NOMO-1 treated with DMSO at 0.1 percent for 48 hours (cell line): ENCODE results near the gene KRTAP5-2.
"Not testable (repeated sequence)": the region's sequence is repeated elsewhere in the genome, so short reads cannot be mapped to it uniquely, and the experiment has no call there.

Source experiments
- DNase-seq: peaks from one replicate; lab custom pipeline; 2025; ENCODE audit not compliant: unreplicated experiment; lab: John Stamatoyannopoulos, UW

The KRTAP5-2 gene

DNA sequence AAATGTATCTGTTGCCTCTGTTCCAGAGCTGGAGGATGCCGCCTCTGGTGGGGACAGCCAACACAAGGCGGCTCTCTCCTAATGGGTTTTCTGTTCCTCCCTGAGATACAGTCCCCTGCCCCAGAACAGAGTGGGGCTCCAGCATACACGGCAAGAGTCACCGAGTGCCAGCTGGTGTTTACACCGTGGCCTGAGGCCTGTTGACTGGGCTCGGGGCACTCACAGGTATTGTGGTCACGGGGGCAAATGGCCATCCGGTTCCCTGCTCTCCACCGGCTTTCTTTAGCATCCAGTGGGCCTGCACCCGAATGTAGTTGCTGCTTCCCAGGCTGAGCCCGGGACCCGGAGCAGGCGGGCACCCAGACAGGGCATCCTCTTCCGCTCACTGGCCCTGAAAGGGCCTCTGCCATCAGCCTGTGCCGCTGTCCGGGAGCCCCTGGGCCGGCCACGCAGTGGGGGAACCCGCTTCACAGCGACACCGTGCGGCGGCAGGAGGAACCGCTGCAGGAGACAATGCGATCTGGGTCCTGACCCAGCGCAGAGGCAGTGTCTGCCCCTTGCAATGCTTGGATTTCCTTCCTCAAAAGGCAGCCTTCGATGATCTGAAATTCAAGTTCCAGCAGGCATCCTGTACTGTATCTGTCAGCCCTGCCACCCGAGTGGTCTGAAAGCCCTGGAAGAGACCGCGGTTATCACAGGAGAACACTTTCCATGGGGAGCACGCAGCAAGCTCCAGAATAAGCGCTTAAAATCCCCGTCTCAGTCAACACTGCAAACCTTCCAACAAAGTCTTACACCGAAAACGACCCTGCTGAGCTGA is 30.6 kb upstream of the KRTAP5-2 start:
- DNase-seq, result peak; percentile 49

DNA sequence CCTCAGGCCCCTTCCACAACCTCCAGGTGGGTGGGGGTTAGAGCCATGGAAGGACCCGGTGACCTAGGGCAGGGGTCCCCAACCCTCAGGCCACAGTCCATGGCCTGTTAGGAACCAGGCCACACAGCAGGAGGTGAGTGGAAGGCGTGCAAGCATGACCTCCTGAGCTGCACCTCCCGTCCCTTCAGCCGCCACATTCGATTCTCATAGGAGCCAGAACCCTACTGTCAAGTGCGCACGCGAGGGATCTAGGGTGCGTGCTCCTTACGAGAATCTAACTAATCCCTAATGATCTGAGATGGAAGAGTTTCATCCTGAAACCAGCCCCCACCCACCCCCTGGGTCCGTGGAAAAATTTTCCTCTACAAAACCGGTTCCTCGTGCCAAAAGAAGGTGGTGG is 27.4 kb upstream of the KRTAP5-2 start:
- DNase-seq, result no peak

DNA sequence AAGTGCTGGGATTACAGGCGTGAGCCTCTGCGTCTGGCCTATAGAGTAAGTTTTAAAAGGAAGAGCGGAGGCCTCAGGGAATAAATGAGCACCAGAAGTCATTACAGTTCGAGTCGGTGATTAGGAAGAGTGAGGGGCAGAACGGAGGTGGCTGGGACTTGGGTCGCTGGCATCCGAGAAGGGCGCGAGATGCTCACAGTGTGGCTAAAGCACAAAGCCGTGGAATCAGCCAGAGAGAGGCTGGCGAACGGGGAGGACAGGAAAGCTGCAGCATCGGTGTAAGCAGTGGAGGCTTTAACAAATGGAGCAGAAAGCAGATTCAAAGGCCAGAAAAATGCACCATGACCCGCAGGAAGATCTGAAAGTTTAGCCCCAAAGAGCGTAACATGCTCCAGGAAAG is 26.5 kb upstream of the KRTAP5-2 start:
- no peak for DNase-seq

DNA sequence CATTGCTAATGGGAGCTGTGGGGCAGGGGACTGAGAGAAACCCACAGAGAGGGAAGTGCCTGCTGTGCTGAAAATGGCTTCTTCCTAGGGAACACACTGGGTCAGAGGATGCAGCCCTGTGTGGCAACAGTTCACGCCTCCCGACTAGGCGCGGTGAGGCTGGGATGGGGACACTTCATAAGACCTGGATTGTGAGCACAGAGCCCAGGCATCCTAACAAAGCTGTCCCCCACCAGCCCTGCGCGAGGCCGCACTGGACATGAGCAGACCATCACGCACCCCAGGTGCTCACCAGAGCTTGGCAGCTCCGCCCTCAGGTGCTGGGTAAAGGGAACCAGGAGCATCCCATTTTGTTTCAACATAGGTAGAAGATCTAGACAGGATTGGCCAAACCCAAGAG is 25.6 kb upstream of the KRTAP5-2 start:
- no peak for DNase-seq

DNA sequence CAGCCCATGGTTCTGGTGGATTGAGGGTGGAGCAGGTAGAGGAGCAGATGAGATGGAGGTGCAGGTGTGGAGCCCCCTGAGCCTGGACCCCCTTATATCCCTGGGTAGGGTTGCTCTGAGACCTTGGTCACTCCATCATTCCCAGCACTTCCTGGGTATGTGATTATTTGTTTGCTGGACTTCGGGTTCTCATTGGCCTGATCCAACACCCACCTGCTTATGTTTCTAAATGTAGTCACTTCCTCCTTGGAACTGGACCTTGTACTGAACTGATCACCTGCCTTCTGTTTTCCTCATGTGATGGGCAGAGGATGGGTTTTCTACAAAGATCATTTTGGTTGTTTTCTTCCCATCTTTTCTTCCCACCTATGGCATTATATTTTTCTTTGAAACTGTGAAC is 24.0 kb upstream of the KRTAP5-2 start, which contains the start of gene KRTAP5-4:
KRTAP5-4 (minus strand) TSS at position 53 of the 400 bp plus-strand sequence; CDS start at position 8, 45 bp downstream.
- no peak for DNase-seq

DNA sequence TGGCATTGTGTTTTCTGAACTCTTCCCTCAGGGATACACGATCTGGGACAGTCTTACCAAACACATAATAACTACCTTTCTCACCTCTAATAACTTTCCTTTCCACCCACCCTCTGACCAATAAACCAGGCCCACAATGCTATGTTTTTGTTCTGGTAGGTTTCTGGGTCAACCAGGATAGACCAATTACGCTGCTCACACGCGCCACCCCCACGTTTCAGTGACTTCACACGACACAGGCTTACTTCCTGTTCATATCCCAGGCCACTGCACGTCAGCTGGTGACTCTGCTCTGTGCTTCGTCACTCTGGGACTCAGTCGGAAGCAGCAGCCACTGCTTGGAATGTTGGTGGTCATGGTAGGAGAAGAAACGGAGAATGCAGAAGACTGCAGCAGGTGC is 21.4 kb upstream of the KRTAP5-2 start:
- DNase-seq, result no peak

DNA sequence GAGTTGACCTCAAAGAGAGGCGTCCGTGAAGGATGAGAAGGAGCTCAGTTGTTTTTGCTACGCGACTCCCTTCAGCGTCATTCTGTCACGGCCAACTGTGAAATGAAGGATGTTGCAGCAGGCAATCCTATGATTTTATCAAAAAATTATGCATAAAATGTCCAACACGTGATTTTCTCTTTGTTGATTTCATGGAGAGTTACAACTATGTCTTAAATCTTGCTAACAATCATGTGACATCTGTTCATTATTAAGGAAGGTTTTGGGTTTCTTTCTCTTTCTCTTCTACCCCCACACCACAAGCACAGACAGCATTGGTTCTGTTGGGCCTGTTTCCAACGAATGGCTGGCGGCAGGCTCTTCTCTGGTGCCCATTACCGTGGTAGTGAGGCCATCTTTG is 20.1 kb upstream of the KRTAP5-2 start:
- DNase-seq, result no peak

DNA sequence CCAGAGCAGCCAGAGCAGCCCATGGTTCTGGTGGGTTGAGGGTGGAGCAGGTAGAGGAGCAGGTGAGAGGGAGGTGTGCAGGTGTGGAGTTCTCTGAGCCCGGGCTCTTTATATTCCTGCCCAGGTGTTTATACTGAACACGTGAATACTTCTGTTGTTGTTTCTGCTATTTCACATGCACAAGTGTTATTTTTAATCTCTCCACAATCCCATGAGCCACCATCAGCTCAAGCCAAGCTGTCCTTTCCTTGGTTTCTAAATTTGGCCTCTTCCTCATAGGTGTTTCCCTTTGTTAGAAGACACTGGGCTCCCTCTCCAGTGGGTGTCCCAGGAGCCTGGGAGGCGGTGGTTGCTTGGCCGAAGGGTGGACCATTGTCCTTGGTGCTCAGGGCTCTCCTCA is 10.3 kb upstream of the KRTAP5-2 start, which contains the start of gene KRTAP5-3:
KRTAP5-3 (minus strand) TSS at position 101 of the 400 bp plus-strand sequence; CDS start at position 23, 78 bp downstream.
- no peak for DNase-seq

DNA sequence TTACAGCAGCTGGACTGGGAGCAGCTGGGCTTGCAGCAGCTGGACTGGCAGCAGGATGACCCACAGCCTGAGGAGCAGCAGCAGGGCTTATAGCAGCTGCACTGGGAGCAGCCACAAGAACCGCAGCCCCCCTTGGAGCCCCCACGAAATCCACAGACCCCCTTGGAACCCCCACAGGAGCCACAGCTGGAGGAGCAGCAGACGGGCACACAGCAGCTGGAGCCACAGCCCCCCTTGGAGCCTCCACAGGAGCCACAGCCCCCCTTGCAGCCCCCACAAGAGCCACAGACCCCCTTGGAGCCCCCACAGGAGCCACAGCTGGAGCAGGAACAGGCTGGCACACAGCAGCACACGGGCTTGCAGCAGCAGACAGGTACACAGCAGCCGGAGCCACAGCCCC is 9.8 kb upstream of the KRTAP5-2 start:
- DNase-seq, result not testable (repeated sequence)

DNA sequence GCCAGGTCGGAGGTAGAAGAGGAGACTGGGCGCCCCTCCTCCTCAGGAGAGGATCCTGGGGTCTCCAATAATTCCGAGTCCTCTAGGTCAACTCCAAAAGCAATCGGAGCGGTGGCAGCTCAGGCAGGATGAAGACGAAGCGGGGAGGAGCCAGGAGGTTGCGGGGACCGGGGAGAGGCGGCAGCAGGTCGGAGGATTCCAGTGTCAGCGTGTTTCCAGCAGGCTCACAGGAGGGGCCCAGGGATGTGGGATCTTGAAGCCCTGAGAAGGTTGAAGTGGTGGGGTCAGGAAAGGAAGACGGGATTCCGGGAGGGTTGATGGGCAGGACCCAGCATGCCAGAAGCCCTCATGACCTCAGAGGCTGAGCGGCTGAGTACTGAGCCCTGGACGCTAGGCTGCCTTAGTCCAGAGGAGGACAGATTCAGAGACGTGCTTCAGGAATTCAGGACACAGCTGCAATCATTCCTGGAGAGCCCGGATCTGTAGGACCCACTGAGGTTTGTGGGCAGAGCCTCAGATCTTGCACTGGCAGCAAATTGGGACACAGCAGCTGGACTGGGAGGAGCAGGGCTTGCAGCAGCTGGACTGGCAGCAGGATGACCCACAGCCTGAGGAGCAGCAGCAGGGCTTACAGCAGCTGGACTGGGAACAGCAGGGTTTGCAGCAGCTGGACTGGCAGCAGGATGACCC is 9.2 kb upstream of the KRTAP5-2 start:
- DNase-seq, result not testable (repeated sequence)

DNA sequence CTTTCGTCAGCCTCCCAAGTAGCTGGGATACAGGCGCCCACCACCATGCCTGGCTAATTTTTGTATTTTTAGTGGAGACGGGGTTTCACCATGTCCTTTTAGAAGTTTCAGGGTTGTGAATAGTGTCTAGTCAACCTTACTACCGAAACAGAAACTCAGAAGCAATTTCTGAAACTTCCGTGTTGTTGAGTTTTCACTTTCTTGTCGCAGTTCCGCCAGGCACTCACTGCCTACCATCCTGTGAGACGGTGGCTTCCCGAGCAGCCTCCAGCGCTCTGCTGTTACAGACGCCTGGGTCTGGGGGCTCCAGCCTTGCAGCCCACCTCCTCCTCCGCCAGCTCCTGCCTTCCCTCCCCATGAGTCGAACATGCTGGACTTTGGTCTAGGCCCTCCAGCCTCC is 7.8 kb upstream of the KRTAP5-2 start:
- peak; percentile 47 for DNase-seq

DNA sequence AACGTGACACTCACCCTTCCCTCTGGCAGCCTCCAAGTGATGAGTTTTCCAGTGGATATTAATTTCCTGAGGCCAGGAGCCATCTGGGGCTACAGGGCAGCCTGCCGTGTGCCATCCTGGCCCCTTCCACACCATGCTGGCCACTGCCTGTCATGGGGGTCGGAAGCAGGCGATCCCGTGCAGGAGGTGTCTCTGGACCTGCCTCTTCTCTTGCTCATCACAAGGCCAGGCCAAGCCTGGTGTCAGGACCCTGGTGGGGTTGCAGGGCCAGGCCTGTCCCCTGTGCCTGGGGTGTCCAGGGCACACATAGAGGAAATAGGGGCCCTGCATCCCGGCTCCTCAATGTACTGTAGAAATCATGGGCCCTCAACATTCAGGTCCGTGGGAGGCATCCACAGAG is 6.6 kb upstream of the KRTAP5-2 start:
- DNase-seq, result no peak

DNA sequence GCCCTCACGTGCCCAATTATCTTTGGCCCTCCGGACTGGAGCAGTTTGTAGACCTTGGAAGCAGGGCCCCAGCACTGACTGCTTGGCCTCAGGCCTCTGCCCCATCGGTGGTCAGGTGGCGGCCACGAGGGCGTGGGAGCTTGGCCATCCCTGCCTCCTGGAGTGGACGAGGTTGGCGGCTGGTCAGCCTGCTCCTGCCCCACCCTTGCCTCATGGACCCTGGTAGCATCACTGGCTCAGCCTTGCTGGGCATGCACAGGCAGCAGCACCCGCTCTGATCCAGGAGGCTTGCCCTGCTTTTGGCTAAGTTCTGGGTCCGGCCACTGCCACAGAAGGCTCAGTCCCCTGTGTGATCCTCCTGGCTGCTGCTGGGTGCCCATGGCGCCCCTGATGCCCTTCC is 6.1 kb upstream of the KRTAP5-2 start:
- no peak for DNase-seq

DNA sequence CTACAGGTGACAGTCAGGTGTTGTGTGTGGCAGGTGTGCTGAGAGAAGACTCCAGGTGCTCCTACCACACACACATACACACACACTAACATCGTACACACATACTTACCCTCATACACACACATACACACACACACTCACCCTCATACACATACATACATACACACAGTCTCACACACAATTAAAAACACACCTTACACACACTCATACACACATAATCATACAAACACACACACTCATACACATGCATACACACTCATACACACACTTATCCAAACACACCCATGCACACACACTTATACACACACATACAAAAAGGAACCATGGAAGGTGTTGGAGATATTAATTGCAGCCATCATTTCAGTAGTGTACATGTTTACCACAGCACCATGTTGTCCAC is 5.5 kb upstream of the KRTAP5-2 start:
- DNase-seq, result no peak

DNA sequence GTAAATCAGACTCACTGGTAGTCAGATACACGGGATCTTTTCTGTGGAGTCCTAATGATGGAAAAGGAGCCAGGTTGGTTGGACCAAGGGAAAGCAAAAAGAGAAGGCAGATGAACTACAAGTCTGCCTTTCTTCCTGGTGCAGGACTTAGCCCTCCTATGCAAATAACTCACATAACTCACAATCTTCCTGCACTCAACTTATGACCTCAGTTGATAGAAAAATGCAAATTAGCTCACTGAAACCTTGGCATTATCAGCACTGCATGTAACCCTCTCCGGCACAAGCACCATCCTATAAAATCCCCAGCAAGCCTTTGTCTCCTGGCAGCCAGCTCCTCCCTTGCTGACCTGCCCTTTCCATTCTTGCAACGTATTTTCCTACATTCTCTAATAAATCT is 3.6 kb upstream of the KRTAP5-2 start:
- not testable (repeated sequence) for DNase-seq

DNA sequence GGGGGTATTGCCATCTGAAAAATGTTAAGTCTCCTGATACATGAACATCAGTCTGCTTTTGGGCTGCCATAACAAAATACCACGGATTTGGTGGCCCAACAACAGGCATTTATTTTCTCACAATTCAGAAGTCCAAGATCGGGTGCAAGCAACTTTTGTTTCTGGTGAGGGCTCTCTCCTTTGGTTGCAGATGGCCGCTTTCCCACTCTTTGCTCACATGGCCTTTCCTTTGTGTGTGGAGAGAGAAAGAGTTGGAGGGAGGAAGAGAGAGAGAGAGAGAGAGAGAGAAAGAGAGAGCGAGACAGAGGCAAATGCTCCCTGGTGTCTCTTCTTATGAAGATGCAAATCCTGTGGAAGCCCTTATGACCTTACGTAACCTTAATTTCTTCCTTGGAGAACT is 2.5 kb upstream of the KRTAP5-2 start:
- DNase-seq, result no peak

DNA sequence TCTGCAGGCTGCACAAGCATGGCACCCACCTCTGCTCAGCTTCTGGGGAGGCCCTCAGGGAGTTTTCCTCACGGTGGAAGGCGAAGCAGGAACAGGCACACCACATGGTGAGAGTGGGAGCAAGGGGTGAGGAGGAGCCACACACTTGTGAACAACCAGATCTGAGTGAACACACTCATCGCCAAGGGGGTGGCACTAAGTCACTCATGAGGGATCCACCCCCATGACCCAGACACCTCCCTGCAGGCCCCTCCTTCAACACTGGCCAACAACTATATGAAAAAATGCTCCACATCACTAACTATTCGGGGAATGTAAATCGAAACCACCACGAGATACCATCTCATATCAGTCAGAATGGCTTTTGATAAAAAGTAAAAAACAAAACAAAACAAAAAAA is 722 bp upstream of the KRTAP5-2 start:
- no peak for DNase-seq

DNA sequence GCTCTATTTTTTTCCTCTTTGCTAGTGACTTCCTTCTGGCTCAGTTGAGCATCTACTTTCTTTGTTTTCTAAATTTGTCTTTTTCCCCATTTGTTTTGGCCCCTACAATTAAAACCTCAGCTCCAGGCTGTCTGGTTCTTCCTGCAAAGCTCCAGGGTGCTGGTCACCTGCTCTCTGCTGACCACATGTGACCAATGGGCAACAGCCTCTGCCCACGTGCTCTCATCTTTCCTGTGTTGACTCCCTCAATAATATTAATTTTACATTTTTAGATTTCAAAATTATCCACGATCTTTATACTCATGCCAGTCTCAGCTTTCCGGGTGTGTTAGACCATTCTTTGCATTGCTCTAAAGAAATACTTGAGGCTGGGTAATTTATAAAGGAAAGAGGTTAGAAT is 312 bp upstream of the KRTAP5-2 start:
- not testable (repeated sequence) for DNase-seq

DNA sequence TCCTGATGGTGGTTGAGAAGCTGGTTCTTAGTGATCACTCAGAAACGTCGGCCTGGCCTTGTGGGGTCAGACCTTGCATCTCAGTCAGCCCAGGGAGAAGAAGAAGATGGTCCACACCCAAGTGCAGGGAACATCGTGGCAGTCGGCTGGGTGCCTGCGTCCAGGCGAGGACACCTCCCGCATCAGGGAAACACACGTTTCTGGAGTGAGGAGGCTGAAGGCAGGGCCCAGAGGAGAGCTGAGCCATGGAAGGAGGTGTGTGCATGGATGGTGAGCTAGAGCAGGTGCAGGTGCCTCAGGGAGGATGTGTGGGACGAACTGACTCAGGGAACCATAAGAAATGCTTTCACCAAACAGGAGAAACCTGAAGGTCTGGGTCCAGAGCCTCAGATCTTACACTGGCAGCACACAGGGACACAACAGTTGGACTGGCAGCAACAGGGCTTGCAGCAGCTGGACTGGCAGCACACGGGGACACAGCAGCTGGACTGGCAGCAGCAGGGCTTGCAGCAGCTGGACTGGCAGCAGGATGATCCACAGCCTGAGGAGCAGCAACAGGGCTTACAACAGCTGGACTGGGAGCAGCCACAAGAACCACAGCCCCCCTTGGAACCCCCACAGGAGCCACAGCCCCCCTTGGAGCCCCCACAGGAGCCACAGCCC is 632 bp downstream of the KRTAP5-2 start:
- DNase-seq, result no peak

DNA sequence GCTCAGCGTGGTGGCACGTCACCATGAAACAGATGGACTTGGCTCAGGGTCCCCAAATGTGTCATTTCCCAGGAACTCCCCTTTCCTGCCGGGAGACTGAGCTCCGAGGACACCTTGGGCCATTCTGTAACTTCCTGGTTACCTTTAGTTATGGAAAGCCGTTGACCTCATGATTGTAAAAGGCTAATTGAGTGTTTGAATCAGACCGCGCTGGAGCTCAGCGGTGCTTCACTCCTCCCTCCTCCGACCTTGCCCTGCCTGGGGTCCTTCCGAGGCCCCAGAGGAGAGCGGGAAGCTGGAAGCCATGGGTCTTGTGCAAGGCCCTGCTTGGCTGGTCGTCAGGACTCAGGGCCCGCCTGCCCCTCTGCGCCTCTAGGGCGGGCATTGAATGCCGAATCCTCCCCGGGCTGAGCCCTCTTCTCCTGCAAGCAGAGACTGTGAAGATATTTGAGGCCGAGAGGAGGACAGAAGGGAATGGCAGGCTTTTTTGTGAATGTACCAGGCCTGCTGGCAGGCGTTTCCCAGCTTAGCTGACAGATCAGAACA is 1.4 kb downstream of the KRTAP5-2 start:
- DNase-seq, result not testable (repeated sequence)

DNA sequence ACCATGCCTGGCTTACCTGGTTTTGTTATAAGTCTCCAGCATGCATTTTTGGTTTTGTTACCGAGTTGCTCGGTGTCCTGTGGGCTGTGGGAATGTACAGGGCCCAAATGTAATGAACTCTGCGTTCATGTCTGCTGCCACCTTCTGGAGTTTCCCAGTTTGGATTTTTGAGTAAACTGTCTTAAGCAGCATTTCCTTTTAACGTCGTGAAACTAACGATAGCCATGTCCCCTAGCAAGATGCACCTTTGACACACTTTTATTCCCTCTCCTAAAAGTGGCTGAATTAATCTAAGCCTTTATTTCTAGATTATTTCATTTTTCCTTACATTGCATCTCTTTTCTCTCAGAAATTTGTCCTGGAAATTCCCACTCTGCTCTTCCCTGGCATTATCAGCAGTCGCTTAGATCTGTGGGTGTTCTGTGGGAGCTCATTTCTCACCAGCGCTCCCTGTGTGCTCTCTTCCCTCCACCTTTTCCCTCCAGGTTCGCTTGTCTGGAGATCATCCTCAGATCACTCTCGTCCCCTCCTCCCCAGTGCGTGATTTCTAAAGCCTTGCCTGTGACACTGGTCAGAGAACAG is 2.0 kb downstream of the KRTAP5-2 start:
- DNase-seq, result not testable (repeated sequence)
